Endothelial cell (in vitro differentiated cells): ENCODE data around the gene DPAGT1. TPM values are rescaled to one million over a fixed set of nuclear protein-coding genes. Genes with fewer than 3 reads are reported as not detected.

Experiments used
- DNase-seq: peaks from one replicate; pipeline ENCODE4 v3.0.0; 2021; ENCODE audit warnings: low spot score
- H3K27ac Mint-ChIP-seq: one replicate; pipeline ENCODE4 v1.8.0; 2021; ENCODE audit warnings: mixed read lengths, inconsistent platforms; ENCODE audit not compliant: unreplicated experiment
- H3K27me3 Mint-ChIP-seq: one replicate; pipeline ENCODE4 v1.8.0; 2021; ENCODE audit warnings: mild to moderate bottlenecking, moderate library complexity, mixed read lengths, inconsistent platforms; ENCODE audit not compliant: unreplicated experiment
- H3K36me3 Mint-ChIP-seq: one replicate; pipeline ENCODE4 v1.8.0; 2021; ENCODE audit warnings: mild to moderate bottlenecking, low read depth, mixed read lengths, inconsistent platforms; ENCODE audit not compliant: unreplicated experiment
- H3K4me1 Mint-ChIP-seq: one replicate; pipeline ENCODE4 v1.8.0; 2021; ENCODE audit warnings: mild to moderate bottlenecking, mixed read lengths, inconsistent platforms; ENCODE audit not compliant: unreplicated experiment
- H3K4me3 Mint-ChIP-seq: one replicate; pipeline ENCODE4 v1.8.0; 2021; ENCODE audit warnings: mild to moderate bottlenecking, mixed read lengths, inconsistent platforms; ENCODE audit not compliant: unreplicated experiment
- H3K9me3 Mint-ChIP-seq: one replicate; pipeline ENCODE4 v1.8.0; 2021; ENCODE audit warnings: mixed read lengths, inconsistent platforms; ENCODE audit not compliant: unreplicated experiment
- total RNA-seq: library from RNA; stranded (reverse); fragmentation: NEBNext Ultra II Directional; extraction: Animal tissue kit (Norgen Biotek cat#: 25700); gene quantifications from one replicate; pipeline ENCODE4 v1.2.1, GENCODE V29; 2021; ENCODE audit not compliant: unreplicated experiment
- TF ChIP-seq, protein P1 (sequence below): fragments of 200-600 bp; sonication (generic); IDR thresholded peaks from one replicate; pipeline ENCODE4 v1.5.0; 2021; ENCODE audit warnings: antibody characterized with exemption; ENCODE audit not compliant: unreplicated experiment

Gene DPAGT1
- total RNA-seq, 1 donor from 2014 or later, result 53.2 TPM

DNA sequence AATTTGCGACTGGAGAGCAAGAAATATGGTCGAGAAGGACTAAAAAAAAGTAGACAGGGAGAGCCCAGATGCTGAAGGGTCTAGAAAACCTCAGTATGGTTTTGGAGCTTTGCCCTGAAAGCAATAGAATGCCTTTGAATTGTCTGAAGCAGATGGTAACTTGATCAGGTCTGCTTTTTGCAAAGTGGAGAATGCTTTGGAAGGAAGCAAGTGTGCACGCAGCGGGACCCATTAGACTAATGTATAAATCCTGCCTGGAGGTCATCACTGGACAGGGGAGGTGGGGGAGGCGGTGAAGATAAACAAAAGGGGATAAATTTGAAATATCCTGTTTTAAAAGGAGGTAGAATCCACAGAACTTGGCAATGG lies 19.0 kb upstream of the DPAGT1 start:
- peak overlapping the region; percentile 95 for H3K4me3 Mint-ChIP-seq
- H3K27ac Mint-ChIP-seq, result peak overlapping the region; percentile 88
- peaks cover 7% of the 10 kb centered on the region for H3K27me3 Mint-ChIP-seq
- H3K4me1 Mint-ChIP-seq, result peaks cover 23% of the 10 kb centered on the region
- no peaks in the 10 kb centered on the region for H3K9me3 Mint-ChIP-seq
- TF ChIP-seq, protein P1, sequence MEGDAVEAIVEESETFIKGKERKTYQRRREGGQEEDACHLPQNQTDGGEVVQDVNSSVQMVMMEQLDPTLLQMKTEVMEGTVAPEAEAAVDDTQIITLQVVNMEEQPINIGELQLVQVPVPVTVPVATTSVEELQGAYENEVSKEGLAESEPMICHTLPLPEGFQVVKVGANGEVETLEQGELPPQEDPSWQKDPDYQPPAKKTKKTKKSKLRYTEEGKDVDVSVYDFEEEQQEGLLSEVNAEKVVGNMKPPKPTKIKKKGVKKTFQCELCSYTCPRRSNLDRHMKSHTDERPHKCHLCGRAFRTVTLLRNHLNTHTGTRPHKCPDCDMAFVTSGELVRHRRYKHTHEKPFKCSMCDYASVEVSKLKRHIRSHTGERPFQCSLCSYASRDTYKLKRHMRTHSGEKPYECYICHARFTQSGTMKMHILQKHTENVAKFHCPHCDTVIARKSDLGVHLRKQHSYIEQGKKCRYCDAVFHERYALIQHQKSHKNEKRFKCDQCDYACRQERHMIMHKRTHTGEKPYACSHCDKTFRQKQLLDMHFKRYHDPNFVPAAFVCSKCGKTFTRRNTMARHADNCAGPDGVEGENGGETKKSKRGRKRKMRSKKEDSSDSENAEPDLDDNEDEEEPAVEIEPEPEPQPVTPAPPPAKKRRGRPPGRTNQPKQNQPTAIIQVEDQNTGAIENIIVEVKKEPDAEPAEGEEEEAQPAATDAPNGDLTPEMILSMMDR, result no peak
- DNase-seq, result no peak
- peaks cover 16% of the 10 kb centered on the region for H3K36me3 Mint-ChIP-seq

DNA sequence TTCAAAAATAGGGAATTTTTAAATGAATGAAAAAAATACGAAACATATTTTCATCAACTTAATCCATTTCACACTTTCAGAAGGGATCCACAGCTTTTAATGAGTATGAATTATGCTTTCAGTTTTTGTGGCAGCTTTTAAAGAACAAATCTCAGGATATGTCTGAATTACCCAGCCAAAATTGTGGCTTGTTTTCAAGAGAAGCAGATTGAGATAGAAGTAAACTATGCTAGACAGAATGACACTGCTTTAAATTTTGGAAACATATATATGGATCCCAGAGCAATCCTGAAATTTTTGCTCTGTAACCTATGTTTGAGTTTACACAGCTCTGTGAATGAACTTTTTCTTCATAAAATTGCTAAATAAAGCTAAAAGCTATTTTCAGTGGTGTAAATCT lies 17.3 kb upstream of the DPAGT1 start:
- Mint-ChIP-seq H3K27ac (no peak overlapping the region), H3K27me3 (peaks cover 10% of the 10 kb centered on the region)

DNA sequence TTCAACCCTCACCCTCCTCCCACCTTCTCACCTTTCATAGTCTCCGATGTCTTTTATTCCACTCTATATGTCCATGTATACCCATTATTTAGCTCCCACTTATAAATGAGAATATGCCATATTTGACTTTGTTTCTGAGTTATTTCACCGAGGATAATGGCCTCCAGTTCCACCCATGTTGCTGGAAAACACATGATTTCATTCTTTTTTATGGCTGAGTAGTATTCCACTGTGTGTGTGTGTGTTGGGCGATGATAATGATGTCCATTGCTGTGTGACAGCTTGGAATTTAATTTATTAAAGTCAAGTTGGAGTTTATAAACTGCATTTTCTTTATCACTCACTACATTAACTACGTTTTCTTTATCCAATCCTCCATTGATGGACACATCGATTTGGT lies 16.6 kb upstream of the DPAGT1 start:
- Mint-ChIP-seq H3K9me3 (no peaks in the 10 kb centered on the region), H3K27ac (no peak overlapping the region), H3K36me3 (peaks cover 12% of the 10 kb centered on the region), H3K27me3 (peaks cover 10% of the 10 kb centered on the region), H3K4me3 (no peak overlapping the region), H3K4me1 (peaks cover 34% of the 10 kb centered on the region)
- TF ChIP-seq, protein P1, result no peak
- DNase-seq, result no peak

More for the DNA sequence above, 17.3 kb upstream of the DPAGT1 start:
- TF ChIP-seq, protein P1, result no peak
- DNase-seq, result no peak
- Mint-ChIP-seq H3K9me3 (no peaks in the 10 kb centered on the region), H3K4me3 (no peak overlapping the region), H3K4me1 (peaks cover 33% of the 10 kb centered on the region), H3K36me3 (peaks cover 10% of the 10 kb centered on the region)

DNA sequence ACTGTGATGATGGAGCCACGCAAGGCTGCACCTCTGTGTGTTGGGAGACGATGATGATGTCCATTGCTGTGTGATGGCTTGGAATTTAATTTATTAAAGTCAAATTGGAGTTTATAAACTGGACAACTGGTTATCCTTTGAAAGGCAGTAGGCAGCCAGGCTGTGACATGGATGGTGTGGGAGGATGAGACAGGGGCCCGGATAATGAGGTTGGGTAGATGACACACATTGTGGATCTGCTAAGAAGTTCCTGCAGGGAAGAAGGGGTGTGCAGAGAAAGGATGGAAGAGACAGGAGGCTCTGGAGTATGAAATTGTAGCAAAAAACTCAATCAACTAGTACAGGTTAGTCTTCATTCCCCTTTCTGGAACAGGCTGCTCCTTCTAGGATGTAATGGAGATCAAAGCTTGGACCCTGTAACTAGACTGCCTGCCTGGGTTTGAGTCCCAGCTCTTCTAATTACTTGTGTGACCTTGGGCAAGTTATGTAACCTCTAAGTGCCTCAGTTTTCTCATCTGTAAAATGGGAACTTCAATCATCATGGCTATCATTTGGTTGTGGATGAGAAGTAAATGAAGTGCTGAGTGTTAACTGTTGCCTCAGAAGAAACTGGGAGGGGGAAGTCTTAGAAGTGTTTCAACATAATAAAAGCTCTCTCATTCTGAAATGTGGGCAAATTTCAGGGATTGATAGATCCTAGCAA lies 15.5 kb upstream of the DPAGT1 start:
- Mint-ChIP-seq H3K36me3 (peaks cover 15% of the 10 kb centered on the region), H3K4me3 (peak overlapping the region; percentile 7), H3K27me3 (peaks cover 10% of the 10 kb centered on the region), H3K9me3 (no peaks in the 10 kb centered on the region), H3K4me1 (peaks cover 31% of the 10 kb centered on the region), H3K27ac (peak overlapping the region; percentile 9)
- no peak for DNase-seq
- TF ChIP-seq, protein P1, result no peak

DNA sequence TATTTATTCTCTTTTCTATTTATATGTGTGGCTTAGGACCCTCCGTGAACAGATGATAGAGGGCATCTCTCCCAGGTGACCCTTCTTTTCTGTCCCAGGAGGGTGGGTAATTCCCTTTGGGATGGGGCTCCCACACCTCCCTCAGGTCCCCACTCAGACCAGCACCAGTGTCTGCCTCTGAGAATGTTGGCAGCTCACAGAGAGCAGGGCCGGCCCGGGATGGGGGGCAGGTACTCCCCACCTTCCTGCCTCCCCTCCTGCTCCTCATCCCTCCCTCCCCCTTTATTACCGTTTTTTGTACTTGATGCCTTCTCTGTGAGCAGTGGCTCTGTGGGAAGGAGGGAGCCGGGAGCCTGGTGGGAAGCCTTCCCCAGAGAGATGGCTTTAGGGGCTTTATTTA lies 14.9 kb upstream of the DPAGT1 start:
- Mint-ChIP-seq H3K27me3 (peaks cover 12% of the 10 kb centered on the region), H3K9me3 (no peaks in the 10 kb centered on the region), H3K4me1 (peaks cover 28% of the 10 kb centered on the region), H3K36me3 (peaks cover 19% of the 10 kb centered on the region), H3K4me3 (no peak overlapping the region), H3K27ac (peak overlapping the region; percentile 42)
- TF ChIP-seq, protein P1, result no peak
- no peak for DNase-seq
